NCI-H2196 (cell line): ENCODE results near the gene PPP2R5A.

Source experiments
- DNase-seq: peaks from one replicate; lab custom pipeline; 2025; ENCODE audit not compliant: unreplicated experiment; lab: John Stamatoyannopoulos, UW

The PPP2R5A gene

DNA sequence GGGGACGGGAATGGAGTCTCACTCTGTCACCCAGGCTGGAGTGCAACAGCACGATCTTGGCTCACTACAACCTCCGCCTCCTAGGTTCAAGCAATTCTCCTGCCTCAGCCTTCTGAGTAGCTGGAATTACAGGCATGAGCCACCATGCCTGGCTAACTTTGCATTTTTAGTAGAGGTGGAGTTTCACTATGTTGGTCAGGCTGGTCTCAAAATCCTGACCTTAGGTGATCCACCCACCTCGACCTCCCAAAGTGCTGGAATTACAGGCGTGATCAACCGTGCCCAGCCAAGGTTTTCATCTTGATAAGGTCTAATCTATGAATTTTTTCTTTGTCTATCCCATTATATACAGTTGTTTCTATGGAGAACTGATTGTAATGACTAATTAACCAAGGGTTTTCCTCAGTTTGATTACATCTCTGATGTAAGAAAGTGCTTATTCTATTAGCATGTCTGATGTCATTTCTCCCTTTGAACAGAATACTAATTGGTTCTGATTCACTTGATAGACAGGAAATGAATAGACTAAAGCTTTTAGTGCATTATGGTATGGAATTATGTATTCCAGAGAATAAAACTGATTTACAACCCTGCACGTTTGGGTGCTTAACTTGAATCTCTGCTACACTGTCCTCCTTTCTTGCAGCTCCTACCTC is 117.6 kb downstream of the PPP2R5A start:
- no peak for DNase-seq

DNA sequence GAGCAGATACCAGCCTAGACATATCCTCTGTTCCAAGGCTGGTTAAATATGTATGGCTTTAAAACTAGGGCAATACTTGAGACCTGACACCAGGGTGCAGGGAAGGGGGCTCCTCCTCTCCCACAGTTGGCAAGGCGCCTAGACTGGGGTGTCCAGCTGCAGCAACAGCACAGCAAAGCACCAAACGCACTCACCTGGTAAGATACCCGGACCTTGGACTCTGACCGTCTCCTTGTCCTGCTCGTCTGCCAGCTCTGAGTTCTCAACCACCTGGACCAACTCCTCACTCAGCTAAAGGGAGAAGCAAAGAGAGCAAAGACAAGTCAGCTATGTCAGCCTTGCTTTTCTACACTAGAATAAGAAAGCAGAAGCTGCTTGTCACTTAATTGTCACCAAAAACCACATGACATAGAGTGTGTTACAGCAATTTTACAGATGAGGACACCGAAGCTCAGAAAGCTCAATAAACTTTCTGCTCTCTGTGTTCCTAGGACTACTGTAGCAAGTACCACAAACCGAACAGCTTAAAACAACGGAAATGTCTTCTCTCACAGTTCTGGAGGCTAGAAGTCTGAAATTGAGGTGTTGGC is 125.1 kb downstream of the PPP2R5A start:
- DNase-seq = no peak
